Dedifferentiated amniotic fluid mesenchymal stem cell (primary cell): ENCODE measurements around the gene SMYD3.

ENCODE experiments used
- DNase-seq: peaks from one replicate; pipeline ENCODE4 v3.0.0-alpha.2; 2016; ENCODE audit errors: extremely low spot score

SMYD3 gene

GRCh38 chr1:245871191-245871590 is 635.9 kb downstream of the SMYD3 start:
- DNase-seq, result no peak

GRCh38 chr1:245870698-245871097 is 636.4 kb downstream of the SMYD3 start:
- no peak for DNase-seq

- no peak for DNase-seq
These were observed 637.2 kb downstream of the SMYD3 start for GRCh38 chr1:245869847-245870246.

- DNase-seq, result no peak
These were observed 639.3 kb downstream of the SMYD3 start for GRCh38 chr1:245867738-245868137.

- no peak for DNase-seq
These were observed 642.2 kb downstream of the SMYD3 start for GRCh38 chr1:245864872-245865271.

DNA sequence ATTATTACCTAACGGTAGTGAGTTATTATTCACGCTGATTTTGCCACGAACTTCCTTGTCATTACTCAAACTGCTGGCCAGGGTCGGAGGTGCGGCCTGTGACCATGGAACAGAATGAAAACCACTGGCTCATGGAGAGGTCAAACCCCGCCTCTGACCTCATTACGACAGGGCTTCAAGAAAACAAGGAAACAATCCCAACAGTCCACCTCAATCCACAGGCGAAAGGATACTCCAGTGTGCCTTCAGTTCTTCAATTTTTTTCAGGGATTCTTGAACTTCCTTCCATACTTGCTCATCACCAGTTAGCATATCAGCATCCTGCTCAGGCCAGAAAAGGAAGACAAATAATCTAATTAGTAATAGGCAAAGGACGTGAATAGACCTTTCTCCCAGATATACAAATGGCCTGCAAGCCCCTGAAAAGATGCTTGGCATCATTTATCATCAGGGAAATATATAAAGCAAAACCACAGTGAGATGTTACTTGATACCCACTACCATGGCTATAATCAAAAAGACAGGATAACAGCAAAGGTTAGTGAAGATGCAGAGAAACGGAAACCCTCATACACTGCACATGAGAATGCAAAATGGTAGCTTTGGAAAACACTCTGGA is 643.4 kb downstream of the SMYD3 start:
- DNase-seq, result no peak

- DNase-seq, result no peak
These were observed 644.1 kb downstream of the SMYD3 start for GRCh38 chr1:245862812-245863540.

- peak; percentile 40 for DNase-seq
These were observed 646.2 kb downstream of the SMYD3 start for GRCh38 chr1:245860657-245861544.

DNA sequence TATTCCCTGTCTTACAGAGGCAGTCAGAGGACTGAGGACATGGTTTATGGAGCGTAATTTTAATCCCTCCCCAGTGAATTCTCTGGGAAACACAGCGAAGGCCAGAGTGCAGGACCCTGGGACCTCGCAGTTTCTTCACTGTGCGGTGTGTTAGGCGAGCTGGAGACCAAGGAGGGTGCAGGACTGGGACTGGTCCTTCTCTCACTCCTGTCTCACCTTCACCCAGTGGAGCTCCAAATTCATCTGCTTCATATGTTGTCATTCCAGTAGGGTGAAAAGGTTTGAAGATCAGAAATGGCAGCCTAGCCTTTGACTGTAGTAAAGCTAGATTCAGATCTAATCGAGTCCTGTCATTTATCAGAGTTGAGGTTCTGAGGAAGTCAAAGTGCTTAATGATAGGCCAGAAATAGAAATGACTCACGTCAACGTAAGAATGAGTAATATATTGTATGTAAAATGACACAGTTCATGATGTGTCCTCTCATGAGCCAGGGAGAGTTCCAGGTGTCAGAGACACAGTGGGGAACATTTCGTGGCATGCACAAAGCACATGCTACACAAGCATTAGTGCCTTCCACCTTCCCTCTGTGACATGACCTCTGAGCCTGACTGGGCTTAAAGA is 647.5 kb downstream of the SMYD3 start:
- no peak for DNase-seq

DNA sequence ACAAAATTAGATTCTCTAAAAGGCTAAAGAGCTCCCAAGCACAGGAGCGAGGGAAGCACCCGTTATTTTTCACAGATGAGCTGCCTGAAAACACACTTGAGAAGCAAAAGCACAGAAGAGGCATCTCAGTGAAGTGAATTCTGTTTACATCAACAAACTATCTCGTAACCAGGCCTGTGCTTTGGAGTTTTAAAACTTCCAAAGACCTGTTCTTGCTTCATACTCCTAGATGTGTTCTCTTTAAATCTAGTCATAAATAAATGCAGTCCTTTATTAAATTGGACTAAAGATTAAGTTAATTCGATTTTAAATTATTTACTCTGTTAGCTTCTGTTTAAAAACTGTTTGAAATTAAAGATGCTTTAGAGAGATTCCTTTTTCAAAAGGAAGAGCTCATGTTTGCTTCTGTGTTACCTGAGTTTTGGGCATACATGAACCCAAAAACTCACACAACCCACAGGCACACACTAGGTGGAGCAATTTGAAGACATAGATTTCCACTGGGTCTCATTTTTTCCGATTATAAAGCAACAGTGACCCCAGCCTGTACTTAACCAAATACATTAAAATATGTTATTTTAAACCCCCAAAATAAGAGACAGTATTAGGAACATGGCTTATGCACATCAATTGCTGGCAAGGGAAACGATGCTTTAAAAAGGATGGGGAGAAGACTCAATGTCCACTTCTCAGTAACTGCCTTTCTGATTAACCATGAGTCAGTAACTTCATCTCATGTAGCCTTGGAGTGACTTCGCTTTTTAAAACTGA is 648.2 kb downstream of the SMYD3 start:
- DNase-seq, result no peak

DNA sequence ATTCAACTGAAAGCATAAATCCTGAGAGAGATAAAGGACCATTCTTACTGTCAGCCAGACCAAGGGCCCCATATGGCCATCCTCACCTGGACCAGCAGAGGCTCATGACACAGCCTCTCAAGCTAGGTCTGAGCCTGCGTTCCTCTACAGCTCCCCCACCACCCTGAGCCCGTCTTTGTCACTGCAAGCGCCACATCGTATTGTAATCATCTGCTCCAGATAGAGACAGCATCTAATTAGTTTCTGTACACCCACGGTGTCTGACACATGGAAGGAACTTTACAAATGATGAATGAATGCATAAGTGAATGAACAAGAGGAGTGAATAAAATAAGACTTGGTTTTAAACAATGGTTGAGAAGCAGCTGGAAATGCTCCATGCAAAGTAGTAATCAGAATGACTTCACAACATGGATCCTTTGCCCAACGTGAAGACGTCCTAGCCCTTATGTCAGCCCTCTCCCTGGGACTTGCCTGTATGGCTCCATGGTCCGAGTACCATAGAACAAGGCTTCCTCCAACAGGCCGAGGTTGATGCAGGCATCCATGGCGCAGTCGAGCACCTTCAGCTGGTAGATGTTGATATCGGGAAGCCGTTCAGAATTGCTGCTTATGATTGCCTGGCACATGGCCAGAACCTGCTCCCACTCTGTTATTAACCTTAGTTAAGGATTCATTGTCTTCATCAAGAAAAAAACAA is 648.9 kb downstream of the SMYD3 start:
- no peak for DNase-seq

DNA sequence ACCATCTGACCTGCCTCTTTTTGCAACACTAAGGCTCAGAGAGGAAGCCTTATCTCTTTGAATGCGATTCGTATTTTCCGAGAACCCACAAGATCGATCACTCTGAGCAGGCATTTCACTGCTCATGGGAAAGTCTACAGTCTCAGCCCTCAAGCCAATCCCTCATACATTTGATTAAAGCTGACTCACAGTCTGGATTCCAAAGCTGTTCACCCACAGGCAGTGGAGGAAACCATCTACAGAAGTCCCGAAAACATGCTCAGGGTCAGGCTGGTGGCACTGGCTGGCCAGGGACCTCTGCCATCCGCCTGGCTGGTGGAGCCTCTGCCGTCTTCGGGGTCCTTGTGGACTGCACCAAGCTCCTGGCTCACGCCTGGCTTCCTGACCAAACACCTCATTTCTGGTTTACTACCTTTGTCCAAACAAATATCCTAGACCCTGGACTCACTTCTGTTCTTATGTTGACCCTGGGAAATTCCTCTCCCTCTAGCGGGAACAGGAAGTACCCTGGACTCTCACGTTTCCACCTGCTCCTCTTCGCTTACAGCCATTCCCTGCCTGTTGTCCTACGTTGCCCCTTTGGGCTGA is 650.0 kb downstream of the SMYD3 start:
- peak; percentile 47 for DNase-seq

GRCh38 chr1:245855846-245856730 is 651.0 kb downstream of the SMYD3 start:
- DNase-seq, result no peak

DNA sequence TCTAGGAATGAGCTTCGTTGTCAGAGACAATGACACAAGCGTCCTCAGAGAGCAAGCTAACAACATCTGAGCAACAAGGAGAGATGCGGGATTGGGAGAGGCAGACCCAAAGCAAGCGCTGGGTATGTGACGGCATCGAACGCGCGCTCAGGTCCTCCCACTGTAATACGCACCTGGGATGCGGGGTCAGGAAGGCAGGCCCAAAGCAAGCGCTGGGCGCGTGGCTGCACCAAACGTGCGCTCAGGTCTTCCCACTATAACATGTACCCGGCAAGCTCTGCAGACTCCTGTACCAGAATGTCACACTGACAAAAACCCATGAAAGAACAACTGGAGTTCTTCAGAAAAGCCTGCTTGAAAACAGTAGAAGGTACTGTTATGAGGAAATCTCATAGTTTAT is 653.8 kb downstream of the SMYD3 start:
- DNase-seq, result no peak

GRCh38 chr1:245843101-245843500 is 664.0 kb downstream of the SMYD3 start:
- DNase-seq, result no peak

GRCh38 chr1:245842106-245842505 is 665.0 kb downstream of the SMYD3 start:
- no peak for DNase-seq

- no peak for DNase-seq
These were observed 666.1 kb downstream of the SMYD3 start for GRCh38 chr1:245840971-245841370.

DNA sequence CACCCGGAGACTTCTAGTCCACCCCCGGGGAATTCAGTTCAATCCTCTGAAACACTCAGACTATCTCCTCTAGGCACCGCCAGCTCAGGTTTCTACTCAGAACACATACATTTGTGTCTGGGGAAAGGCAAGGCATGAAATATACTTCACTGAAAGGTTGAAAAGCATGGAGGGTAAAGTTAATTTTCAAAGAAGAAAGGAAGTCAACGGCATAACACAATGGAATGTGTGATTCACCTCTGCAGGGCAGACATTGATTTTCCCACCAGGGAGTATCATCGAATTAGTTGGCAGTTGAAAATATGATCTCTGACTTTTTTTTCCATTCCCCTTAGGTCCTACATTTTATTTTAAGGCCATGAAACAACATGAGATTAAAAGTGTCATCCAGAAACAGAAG is 669.4 kb downstream of the SMYD3 start:
- DNase-seq, result peak; percentile 34

DNA sequence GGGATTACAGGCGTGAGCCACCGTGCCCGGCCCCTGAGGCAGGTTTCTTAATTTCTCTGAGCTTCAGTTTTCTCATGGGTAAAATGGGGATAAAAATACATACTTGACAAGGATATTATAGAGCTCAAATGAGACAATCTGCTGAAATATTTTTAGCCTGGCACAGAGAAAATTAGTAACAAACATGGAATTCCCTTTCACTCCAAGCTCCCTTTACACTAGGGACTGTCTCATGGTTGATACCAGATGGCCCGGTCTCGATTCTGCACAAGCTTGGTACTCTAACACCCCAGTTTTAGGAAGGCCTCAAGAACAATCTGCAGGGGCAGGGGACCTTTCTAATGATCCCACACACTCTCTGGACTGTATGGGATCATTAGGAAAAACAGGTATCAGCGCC is 671.7 kb downstream of the SMYD3 start:
- DNase-seq, result no peak
